Lower lobe of right lung (tissue), 2 donors: ENCODE results near the gene DEDD. TPM values are rescaled to one million over a fixed set of nuclear protein-coding genes. Genes with fewer than 3 reads are reported as not detected.
A peak's percentile ranks its signal among the peaks of the same experiment; 100 is the strongest.

Experiments used
- ATAC-seq, 2 donors: fragments of 200-7000 bp; cut with Tn5 transposase; one replicate each; pipeline ENCODE4 v1.9.1; 2020 to 2022; ENCODE audit warnings: mild to moderate bottlenecking in 2 of 2, moderate library complexity in 2 of 2
- DNase-seq: peaks from one replicate; pipeline ENCODE4 v3.0.0-alpha.2; 2020
- H3K27ac ChIP-seq: fragments of 200-600 bp; one replicate; pipeline ENCODE4 v1.8.0; 2022
- H3K27me3 ChIP-seq: fragments of 200-600 bp; one replicate; pipeline ENCODE4 v1.8.0; 2022; ENCODE audit warnings: low read depth
- H3K36me3 ChIP-seq: fragments of 200-600 bp; one replicate; pipeline ENCODE4 v1.8.0; 2022; ENCODE audit warnings: mild to moderate bottlenecking
- H3K4me1 ChIP-seq: fragments of 200-600 bp; one replicate; pipeline ENCODE4 v1.8.0; 2022
- H3K4me3 ChIP-seq: fragments of 200-600 bp; one replicate; pipeline ENCODE4 v1.8.0; 2022; ENCODE audit warnings: mild to moderate bottlenecking
- H3K9me3 ChIP-seq: fragments of 200-600 bp; one replicate; pipeline ENCODE4 v1.8.0; 2022
- intact Hi-C: fragments of 100-400 bp; cut with DNase I; formaldehyde crosslinking; loops from one replicate; pipeline ENCODE4 v1.11.0; 2022
- total RNA-seq: library from RNA; stranded (reverse); fragmentation: NEBNext Ultra II Directional; extraction: Animal tissue kit (Norgen Biotek cat#: 25700); gene quantifications from one replicate; pipeline ENCODE4 v1.2.1, GENCODE V29; 2021
- TF ChIP-seq, protein P1 (sequence below): fragments of 200-600 bp; IDR thresholded peaks from one replicate; pipeline ENCODE4 v1.8.0; 2022; ENCODE audit warnings: antibody characterized with exemption, mild to moderate bottlenecking
- donor health status: DM: no; HTN: yes; CAD: no; lungs with severe emphysema.

DEDD gene
- total RNA-seq, 1 donor from 2014 or later = 38.3 TPM

- Histone ChIP-seq H3K4me3 (peak overlapping the region; percentile 78), H3K27ac (peak overlapping the region; percentile 94), H3K9me3 (no peaks in the 10 kb centered on the region), H3K36me3 (peaks cover 58% of the 10 kb centered on the region), H3K27me3 (no peaks in the 10 kb centered on the region), H3K4me1 (peaks cover 23% of the 10 kb centered on the region)
- TF ChIP-seq, protein P1, sequence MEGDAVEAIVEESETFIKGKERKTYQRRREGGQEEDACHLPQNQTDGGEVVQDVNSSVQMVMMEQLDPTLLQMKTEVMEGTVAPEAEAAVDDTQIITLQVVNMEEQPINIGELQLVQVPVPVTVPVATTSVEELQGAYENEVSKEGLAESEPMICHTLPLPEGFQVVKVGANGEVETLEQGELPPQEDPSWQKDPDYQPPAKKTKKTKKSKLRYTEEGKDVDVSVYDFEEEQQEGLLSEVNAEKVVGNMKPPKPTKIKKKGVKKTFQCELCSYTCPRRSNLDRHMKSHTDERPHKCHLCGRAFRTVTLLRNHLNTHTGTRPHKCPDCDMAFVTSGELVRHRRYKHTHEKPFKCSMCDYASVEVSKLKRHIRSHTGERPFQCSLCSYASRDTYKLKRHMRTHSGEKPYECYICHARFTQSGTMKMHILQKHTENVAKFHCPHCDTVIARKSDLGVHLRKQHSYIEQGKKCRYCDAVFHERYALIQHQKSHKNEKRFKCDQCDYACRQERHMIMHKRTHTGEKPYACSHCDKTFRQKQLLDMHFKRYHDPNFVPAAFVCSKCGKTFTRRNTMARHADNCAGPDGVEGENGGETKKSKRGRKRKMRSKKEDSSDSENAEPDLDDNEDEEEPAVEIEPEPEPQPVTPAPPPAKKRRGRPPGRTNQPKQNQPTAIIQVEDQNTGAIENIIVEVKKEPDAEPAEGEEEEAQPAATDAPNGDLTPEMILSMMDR = no peak
- intact Hi-C loops = no loop called here
- no peak for DNase-seq
- ATAC-seq = peak in 1 of 2 donors; percentile 6
Measured at GRCh38 chr1:161166669-161167548, 34.4 kb upstream of the DEDD start.

DNA sequence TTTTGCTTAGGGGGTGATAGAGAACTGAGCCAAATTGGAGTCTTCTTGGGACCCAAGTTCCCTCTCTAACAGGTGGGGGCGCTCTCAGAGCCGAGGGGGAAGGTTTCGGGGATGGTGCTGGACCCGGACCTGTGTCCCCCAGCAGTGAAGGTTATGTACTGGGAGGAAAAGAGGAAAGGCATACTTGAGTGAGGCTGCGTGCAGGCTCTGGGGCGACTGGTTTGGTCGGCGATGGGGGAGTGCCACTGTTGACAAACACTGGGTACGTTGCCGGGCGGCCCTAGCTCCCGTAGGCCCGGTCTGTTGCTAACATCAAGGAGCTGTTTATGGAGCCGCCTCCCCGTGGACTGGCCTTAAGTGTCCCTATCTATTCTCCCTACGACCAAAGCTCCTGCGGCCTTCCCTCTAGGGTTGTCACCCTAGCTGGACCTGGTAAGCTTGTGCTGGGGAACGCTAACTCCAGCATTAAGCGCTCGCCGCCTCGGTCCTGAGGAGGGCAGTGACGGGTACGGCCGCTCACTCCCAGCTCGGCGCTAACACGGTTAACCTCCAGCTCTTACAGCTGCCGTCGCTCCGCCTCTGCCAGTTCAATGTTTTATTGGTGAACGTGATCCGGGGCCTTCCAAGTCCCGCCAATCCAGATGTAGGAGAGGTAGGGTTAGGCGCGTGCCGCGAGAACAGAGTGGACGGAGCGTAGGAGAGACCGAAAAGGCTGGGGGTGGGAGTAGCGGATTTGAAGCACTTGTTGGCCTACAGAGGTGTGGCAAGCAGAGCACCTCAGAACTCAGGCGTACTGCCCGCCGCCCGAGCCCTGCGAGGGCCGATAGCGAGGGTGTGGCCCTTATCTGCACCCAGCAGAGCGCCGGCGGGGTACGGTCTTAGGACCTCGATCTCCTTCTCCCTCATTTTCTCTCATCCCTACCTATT is 33.5 kb upstream of the DEDD start, which contains the start of gene PPOX:
Gene PPOX, plus strand, starts transcription at position 685 of the 927 bp plus-strand sequence. CDS start 422 bp downstream, outside the sequence.
- Histone ChIP-seq H3K27ac (peak within 1 kb of the TSS; percentile 94), H3K36me3 (peaks cover 55% of the 10 kb centered on the region), H3K27me3 (no peaks in the 10 kb centered on the region), H3K9me3 (no peaks in the 10 kb centered on the region), H3K4me1 (peaks cover 32% of the 10 kb centered on the region), H3K4me3 (peak within 1 kb of the TSS; percentile 78)
- peak; percentile 97 to 98 for ATAC-seq
- TF ChIP-seq, protein P1 = peak; percentile 39
- DNase-seq = peak; percentile 98
- intact Hi-C loops = no loop called here

DNA sequence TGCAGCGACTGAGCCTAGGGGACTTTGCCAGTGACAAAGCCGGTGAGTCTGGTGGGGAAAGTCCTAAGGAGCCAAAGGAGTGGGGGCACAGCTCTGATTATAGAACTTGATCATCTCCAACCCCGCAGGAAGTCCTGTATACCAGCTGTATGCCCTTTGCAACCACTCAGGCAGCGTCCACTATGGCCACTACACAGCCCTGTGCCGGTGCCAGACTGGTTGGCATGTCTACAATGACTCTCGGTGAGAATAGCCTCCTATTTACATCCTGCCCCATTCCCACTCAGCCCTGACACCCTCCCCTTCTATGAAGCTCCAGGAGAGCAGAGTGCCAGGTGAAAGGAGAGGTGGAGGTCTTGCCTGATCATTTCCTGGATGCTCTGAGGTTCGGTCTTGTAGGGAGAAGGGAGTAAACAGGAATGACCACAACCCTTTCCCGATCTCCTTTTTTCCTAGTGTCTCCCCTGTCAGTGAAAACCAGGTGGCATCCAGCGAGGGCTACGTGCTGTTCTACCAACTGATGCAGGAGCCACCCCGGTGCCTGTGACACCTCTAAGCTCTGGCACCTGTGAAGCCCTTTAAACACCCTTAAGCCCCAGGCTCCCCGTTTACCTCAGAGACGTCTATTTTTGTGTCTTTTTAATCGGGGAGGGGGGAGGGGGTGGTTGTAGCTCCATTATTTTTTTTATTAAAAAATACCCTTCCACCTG is 32.6 kb upstream of the DEDD start:
- TF ChIP-seq, protein P1 = no peak
- Histone ChIP-seq H3K36me3 (peaks cover 50% of the 10 kb centered on the region), H3K27ac (peak overlapping the region; percentile 94), H3K27me3 (no peaks in the 10 kb centered on the region), H3K4me3 (peak overlapping the region; percentile 78), H3K4me1 (peaks cover 42% of the 10 kb centered on the region), H3K9me3 (no peaks in the 10 kb centered on the region)
- DNase-seq (no peak), ATAC-seq (no peak)
- intact Hi-C loops = no loop called here

DNA sequence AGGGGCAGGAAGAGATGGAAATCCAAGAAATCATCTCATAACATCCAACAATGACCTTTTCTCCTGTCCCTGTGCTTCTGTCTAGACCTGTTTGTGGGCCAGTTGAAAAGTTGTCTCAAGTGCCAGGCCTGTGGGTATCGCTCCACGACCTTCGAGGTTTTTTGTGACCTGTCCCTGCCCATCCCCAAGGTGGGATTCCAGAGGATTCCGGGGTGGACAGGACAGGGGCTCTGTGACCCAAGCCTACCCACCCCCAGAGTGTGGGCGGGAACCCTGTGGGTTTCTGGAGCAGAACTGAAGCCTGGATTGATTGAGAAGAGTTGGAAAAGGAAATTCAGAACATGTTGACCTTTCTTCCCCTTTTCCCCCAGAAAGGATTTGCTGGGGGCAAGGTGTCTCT is 31.3 kb upstream of the DEDD start:
- Histone ChIP-seq H3K36me3 (peaks cover 39% of the 10 kb centered on the region), H3K4me3 (no peak overlapping the region), H3K27me3 (no peaks in the 10 kb centered on the region), H3K27ac (no peak overlapping the region), H3K9me3 (no peaks in the 10 kb centered on the region), H3K4me1 (peaks cover 50% of the 10 kb centered on the region)
- TF ChIP-seq, protein P1 = no peak
- intact Hi-C loops = no loop called here
- DNase-seq (no peak), ATAC-seq (no peak)

- Histone ChIP-seq H3K27me3 (no peaks in the 10 kb centered on the region), H3K27ac (no peak overlapping the region), H3K36me3 (peaks cover 45% of the 10 kb centered on the region), H3K4me3 (no peak overlapping the region), H3K9me3 (no peaks in the 10 kb centered on the region), H3K4me1 (peaks cover 55% of the 10 kb centered on the region)
- DNase-seq (no peak), ATAC-seq (no peak)
- intact Hi-C loops = no loop called here
- TF ChIP-seq, protein P1 = no peak
Measured at GRCh38 chr1:161162806-161163205, 30.3 kb upstream of the DEDD start.
